ENCODE measurements around the gene DND1.
"Not testable (repeated sequence)": the region's sequence is repeated elsewhere in the genome, so short reads cannot be mapped to it uniquely, and the experiment has no call there.

DND1 gene

DNA sequence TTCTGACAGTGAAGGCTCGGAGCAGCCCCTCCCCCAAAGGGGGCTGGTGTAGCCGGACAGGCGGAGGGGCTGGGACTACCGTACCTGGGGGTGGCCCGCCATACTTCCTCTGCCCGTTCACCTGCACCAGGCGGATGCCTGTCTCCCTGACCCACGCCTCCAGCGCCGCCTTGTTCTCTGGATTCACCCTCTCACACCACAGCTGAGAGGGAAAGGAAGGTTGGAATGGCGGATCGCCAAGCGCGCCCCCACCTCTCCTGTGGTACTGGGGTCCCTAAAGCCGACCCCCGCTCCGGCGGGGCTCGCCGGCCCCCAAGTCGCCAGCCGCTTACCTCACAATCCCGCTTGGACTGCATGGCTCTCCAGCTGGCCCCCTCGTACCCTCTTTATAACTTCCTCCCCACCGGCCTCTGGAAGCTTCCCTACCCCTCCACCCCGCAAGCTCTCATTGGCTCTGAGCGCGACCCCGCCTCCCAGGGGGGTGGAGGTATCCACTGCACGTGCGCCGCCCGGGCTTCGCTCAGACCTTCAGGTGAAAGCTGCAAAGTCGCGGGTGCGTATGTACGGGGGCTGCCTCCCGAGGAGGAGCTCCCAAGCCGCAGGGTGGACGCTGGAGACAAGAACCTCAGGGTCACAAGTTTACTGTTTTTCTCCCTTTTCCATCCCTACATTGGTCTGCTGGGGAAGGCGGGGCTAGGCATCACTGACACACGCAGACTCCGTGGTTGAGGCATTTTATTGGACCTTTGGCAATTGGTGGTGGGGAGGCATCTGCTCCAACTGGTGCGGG lies at the start of gene DND1:
DND1 (minus strand) TSS at position 390 of the 790 bp plus-strand sequence; CDS start at position 356, 34 bp downstream.
- DNase-seq, result no peak

DNA sequence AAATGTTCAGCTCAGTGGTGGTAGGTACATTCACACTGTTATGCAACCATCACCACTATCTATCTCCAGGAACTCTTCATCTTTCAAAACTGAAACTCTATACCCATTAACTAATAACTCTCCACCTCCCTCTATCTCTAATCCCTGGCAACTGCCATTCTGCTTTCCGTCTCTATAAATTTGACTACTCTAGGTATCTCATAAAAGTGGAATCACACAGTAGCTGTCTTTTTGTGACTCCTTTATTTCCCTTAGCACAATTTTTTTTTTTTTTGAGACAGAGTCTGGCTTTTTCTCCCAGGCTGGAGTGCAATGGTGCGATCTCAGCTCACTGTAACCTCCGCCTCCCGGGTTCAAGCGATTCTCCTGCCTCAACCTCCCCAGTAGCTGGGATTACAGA lies 48.0 kb upstream of the DND1 start:
- not testable (repeated sequence) for DNase-seq

DNA sequence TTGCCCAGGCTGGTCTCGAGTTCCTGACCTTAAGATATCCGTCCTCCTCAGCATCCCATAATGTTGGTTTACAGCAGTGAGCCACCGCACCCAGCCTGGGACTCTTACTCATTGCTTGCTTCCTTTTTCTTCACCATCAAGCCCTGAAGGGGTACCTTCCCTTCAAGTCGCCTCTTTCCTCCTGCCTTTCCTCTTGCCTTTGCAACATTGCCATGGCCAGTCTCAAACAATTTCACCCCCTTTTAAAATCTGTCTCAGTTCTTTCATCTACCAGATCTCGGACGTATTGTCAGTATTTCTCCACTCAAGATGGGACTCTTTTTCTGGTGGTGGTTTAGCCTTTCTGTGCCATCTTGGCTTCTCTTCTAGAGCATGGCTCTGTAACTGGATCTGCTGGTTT lies 47.4 kb upstream of the DND1 start:
- not testable (repeated sequence) for DNase-seq

DNA sequence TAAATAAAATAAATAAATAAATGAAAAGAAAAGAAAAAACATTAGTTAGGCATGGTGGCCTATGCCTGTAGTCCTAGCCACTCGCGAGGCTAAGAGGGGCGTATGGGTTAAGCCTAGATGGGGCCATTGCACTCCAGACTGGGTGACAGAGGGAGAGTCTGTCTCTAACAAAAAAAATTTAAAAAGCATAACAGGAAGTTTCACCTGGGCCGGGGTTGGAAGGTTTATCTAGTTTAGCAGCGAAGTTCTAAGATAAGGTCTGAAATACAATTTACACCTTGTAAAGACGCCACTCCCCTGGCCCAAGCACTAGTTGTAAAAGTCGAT lies 44.9 kb upstream of the DND1 start:
- no peak for DNase-seq

DNA sequence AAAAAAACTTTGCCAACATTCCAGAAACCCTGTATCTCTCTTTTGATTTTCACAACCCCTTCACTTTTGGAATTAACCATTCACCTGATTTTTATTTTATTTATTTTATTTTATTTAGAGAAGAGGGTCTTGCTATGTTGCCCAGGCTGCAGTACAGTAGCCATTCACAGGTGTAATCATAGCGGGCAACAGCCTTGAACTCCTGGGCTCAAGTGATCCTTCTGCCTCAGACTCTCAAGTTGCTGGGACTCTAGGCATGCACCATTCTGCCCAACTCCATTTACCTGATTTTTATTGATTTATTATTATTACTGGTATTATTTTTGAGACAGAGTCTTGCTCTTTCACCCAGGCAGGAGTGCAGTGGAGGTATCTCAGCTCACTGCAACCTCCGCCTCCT lies 42.9 kb upstream of the DND1 start:
- not testable (repeated sequence) for DNase-seq

DNA sequence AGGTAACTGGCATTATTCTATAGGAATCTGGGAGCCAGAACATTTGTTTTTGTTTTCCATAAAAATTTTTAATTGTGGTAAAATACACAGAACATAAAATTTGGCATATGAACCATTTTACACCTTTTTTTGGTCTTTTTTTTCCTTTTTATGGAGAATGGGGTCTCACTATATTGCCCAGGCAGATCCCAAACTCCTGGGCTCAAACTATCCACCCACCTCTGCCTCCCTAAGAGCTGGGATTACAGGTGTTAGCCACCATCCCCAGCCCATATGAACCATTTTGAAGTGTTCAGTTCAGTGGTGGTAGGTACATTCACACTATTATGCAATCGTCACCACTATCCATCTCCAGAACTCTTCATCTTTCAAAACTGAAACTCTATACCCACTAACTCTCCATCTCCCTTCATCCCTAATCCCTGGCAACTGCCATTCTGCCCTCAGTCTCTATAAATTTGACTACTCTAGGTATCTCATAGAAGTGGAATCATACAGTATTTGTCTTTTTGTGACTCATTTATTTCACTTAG lies 40.3 kb upstream of the DND1 start:
- no peak for DNase-seq

DNA sequence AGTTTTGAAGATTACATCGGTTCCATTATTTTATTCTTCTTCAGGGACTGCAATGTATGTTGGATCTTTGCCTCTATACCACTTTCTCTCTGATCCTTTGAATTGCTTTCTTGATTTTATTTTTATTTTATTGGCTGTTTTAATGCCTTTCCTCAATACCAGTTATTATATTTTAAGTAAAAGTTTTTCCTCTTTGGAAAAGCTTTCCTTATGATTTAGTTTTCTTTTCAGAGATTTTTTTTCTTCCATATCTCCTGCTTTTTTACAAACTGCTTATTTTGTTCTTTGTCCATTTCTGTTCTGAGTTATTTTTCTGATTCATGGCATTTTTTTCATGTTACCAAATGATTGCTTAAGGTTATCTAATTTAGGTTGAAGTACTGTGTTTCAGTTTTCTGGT lies 38.4 kb upstream of the DND1 start:
- DNase-seq, result no peak

DNA sequence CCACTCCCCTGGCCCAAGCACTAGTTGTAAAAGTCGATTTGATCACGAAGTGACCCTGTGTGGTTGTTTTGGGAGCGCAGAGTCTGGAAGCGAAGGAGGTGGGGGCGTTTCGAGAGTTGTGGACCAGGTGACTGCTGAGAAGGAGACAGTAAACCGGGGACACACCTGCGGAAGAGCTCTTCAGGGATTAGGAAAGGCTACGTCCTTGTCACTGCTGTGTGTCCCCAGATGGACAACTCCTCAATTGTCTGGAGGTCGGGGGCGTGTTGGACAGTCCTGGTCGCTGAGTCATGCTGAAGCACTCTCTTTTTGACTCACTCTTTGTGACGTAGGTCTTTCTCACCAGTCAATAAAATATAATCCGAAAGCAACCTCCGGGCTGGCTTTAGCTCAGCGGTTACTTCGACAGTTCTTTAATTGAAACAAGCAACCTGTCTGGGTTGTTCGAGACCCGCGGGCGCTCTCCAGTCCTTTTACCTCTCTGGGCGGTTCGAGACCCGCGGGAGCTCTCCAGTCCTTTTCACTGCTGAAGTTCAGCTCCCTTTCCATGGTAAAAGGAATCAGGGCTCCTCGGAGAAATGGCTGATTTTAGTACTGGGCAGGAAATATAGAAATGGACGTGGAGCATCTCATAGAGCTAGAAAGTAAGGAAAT lies 37.6 kb upstream of the DND1 start:
- DNase-seq, result peak; percentile 99

DNA sequence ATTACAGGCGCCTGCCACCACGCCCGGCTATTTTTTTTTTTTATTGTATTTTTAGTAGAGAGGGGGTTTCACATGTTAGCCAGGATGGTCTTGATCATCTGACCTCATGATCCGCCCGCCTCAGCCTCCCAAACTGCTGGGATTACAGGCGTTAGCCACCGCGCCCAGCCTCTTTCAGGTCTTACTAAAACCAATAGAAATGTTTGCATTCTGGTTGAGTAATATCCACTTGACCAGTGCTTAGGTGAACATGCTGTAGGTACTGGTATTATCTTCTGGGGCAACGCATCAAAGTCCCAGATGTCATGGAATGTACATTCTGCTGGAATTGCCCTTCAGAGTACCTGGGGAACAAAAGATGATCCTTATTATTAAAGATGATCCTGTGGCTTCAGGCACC lies 35.4 kb upstream of the DND1 start:
- DNase-seq, result not testable (repeated sequence)

DNA sequence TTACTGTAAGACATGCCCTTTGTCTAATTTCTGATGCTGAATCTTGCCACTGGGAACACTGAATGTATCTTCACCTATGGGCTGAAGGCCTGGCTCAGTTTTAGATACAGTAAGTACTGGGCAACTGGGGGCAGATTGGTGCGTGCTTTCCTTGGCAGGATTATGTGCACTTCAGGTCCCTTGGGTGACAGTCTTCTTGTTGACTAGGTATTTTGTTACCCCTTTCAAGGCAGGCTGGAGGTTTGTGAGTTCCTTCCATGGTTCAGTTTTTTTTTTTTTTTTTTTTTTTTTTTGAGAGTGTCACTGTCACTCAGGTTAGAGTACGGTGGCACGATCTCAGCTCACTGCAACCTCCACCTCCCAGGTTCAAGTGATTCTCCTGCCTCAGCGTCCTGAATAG lies 34.4 kb upstream of the DND1 start:
- no peak for DNase-seq

DNA sequence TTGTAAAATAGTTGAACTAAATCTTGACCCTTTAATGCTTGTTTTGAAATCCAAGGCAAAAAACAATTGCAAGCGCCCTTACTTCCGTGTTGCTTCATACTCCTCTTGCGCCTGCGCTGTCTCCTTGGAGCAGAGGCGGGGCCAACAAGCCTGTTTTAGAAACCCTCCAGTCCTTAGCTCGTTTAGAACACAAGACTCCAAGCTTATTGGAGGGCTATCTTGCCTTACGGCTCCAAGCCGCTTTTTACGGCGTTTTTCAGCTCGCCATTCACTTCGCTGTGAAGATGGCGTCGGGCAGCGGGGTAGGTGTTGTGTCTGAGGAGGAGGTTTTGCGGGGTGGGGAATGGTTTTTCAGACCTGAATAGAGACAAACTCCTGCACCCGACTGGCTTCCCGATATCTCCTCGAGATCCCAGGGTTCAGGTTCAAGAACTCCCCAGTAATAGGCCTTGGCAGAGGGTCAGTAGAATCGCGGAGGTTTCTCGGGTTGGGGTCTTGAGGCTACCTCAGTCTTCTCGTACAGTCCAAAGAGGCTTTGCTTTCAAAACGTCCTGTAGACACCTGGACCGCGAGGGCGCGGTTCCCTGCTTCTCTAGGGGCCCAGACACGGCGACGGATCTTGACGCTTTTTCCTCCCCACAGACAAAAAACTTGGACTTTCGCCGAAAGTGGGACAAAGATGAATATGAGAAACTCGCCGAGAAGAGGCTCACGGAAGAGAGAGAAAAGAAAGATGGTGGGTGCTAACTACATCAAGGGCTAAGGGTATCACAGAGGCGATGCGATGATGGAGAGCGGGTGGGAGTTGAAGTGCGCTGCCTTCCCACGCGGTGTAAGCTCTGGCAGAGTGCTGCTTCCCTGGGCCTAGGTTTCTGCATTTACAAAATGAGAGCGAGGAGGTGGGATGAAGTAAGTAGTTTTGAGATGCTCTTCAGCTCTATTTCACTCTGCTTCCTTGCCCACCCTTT lies 27.1 kb upstream of the DND1 start, which contains the start of gene ZMAT2:
ZMAT2 (plus strand) TSS at position 271 of the 968 bp plus-strand sequence; CDS start at position 285, 14 bp downstream.
- peak; percentile 98 for DNase-seq

DNA sequence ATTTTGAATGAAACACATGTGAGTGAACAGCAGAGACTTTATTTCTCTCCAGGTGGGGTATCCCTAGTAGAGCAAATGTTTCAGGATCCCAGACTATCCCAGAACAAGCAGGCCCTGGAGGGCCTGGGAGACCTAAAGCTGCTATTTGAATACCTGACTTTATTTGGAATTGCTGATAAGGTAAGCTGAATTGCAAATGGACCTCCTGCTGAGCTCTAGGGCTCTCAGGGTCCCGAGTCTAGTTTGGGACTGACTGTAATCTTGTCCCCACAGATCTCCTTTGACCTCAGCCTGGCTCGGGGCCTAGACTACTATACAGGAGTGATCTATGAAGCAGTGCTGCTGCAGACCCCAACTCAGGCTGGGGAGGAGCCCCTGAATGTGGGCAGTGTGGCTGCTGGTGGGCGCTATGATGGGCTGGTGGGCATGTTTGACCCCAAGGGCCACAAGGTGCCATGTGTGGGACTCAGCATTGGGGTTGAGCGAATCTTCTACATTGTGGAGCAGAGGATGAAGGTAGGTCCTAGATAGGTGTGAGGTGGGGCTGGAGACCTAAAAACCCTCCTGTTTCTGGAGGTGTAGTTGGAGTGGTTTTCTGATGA lies 23.6 kb upstream of the DND1 start:
- DNase-seq, result no peak

DNA sequence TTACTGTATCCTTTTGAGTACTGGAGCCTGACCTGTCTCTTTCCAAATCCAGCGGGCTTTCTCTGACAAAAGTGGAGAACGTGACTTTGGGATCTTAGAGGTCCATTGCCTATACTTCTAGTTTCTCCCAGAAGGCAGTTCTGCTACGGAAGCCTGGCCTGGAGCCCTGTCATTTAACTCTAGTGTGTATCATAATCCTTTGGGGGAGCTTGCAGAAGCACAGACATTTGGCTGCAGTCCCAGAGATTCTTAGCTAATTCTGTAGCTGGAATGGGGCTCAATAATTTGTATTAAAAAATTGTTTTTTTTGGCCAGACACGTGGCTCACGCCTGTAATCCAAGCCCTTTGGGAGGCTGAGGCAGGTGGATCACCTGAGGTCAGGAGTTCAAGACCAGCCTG lies 20.9 kb upstream of the DND1 start:
- DNase-seq, result no peak

DNA sequence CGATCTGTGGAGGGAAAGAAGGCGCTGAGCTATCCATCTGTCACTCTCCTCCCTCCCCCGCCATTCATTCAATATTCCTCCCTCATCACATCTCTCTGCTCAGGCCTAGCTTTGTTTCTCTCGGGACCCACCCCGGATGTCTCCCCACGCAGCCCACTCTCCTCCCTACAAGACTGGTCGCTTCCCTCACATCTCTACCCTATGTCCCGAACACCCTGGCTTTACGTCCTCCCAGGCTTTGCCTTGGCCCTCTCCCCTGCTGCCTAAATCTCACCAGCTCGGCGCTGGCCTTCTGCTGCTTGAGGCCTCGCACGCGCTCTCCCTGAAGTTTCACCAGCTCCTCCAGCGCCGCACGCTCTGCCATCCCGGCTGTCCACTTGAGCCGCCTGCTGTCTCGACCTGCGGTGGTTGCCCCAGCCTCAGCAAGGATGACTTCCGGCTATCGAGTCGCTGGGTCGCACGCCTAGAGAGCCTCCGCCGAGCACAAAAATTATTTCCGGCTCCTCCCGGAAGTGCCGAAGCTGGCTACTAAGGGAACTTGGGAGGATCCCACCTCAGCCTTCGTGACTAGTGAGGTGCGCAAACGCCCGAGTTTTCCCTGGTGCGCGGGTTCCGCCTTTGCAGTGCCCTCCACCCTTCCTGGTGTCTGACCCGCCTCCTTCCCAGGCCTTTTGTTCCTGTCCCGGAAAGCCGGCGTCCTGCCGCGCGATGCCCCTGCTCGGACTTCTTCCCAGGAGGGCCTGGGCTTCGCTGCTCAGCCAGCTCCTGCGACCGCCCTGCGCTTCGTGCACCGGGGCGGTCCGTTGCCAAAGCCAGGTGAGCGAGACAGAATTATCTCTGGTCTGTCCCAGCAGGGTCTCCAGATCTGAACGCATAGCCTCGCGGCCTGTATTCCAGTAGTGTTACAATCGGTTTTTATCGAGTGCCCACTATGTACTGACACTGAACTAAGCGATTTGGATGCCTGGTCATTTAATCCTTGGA lies 17.9 kb upstream of the DND1 start, which contains the start of the genes HARS1 and HARS2:
HARS1 (minus strand) TSS at position 430 of the 984 bp plus-strand sequence; CDS start at position 364, 66 bp downstream.
HARS2 (plus strand) TSS at position 515 of the 984 bp plus-strand sequence; CDS start at position 709, 194 bp downstream.
- DNase-seq, result peak; percentile 97

DNA sequence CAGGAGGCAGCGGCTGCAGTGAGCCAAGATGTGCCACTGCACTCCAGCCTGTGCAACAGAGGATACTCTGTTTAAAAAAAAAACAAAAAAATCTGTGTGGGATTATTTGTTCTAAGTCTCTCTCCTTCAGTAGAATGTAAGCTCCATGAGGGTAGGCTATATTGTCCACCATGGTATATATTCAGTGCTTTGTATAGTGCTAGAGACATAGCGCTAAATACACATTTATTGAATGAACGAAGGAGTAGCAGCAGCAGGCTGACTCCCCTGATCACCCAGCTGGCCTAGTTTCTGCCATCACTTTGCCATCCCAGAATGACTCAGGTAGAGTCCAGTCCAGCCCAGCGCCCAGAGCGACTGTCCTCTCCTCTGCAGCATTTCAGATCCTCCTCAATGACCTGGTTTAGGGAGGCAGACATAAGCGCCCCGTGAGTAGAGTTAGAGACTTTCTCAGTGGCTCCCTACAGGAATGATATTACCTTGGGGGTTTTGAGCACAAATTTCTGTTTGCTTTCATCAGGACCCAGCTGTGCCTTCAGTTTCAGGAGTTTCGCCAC lies 17.1 kb upstream of the DND1 start:
- DNase-seq, result no peak

DNA sequence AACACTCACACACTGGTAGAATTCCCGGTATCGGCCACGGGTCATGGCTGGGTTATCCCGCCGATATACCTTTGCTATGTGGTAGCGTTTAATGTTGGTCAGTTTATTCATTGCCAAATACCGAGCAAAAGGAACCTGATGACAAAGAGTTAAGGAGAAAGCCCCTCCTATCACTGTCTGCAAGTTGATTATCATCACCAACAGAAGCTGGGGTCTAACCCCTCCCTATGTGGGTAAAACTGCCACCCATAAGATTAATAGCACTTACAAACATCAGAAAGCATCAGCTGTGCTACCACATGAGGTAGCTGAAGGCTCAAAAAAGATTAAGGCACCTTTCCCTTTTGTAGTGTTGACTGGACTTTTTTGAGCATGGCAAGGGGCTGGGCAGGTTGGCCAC lies 5.6 kb upstream of the DND1 start:
- no peak for DNase-seq

DNA sequence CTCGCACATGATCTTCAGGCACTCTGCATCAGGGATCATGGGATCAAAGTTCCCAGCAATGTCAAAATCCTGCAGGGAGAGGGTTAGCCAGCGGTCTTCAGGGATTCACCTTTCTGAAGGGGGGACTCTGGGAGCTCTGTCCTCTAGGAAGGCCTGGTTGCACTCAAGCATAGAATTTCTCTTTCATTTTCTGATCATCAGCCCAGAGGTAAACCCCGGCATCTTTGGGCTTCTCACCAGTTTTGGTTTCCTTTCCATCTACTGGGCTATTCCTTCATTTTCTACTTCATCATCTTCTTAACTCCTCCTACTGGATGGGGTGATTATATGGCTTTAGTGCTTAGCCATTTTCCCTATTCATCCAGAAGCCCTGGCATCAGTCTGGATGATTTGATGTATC lies 4.6 kb upstream of the DND1 start:
- no peak for DNase-seq

DNA sequence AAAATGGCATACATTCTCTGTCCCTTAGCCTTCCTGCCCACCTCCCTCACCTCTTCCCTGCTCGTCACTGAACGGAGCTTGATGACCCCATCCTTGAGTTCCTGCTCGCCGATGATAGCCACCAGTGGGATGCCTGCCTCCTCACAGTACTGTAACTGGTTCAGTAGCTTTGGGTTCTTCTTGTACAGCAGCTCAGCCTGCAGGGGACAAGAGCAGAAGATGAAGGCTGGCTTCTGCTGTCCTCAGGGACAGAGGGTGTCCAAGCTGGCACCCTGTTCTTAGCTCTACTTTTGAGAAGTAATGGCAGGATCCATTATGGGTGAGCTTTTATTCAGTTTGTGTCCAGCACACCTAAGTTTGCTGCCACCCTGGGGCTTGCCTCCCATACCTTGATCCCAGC lies 1.3 kb upstream of the DND1 start:
- no peak for DNase-seq

DNA sequence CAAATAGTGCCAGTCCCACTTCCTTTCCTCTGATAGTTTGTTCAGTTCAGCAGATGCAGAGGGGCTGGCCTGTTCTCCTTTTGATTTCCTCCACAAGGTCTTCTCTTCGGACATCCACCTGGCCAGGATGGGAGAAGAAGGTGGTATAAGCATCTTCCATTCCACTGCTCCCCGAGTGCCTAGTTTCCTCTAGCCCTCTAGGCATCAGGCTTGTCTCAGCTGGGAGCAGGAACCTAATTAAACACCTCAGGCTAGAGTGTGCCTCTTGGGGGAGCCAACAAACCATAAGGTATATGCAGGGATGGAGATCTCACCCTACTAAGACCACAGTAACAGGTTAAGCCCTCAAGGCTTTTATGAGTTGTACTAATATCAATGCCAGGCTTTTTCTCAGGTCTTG lies 835 bp upstream of the DND1 start:
- no peak for DNase-seq

DNA sequence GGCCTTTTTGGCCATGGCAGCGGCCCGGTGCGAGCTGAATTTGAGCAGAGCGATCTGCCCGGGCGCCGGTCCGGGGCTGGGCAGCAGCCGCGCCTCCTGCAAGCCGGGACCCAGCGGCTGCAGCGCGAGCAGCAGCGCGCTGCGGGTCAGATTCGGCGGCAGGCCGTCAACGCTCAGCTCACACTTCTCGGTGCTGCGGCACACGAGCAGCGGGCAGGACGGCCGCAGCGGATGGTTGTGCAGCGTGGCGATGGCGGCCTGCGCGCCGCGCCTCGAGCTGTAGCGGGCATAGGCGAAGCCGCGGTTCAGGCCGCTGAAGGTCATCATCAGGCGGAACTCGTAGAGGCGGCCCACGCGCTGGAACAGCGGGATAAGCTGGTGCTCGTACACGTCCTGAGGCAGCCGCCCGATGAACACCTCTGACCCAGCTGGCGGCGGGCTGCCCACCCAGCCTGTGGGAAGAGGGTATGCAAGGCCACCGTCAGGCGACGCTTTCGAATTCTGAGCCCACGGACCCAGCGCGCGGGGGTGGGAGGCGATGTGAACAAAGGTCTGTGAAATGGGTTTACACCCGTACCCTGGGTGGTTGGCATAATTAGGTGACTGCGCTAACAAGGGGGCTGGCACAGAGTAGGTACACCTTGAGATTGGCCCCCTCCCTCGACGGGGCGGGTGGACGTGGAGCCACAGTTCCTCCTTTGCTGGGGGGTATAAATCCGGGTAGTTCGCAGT lies 755 bp downstream of the DND1 start:
- peak; percentile 43 for DNase-seq
